ENCODE data around the gene BRSK2. TPM values are rescaled to one million over a fixed set of nuclear protein-coding genes. Genes with fewer than 3 reads are reported as not detected.

BRSK2 gene
- total and polyA plus RNA-seq, 2 of the 4 experiments (the other 2 are of a cell fraction), result 0.18 to 0.62 TPM

DNA sequence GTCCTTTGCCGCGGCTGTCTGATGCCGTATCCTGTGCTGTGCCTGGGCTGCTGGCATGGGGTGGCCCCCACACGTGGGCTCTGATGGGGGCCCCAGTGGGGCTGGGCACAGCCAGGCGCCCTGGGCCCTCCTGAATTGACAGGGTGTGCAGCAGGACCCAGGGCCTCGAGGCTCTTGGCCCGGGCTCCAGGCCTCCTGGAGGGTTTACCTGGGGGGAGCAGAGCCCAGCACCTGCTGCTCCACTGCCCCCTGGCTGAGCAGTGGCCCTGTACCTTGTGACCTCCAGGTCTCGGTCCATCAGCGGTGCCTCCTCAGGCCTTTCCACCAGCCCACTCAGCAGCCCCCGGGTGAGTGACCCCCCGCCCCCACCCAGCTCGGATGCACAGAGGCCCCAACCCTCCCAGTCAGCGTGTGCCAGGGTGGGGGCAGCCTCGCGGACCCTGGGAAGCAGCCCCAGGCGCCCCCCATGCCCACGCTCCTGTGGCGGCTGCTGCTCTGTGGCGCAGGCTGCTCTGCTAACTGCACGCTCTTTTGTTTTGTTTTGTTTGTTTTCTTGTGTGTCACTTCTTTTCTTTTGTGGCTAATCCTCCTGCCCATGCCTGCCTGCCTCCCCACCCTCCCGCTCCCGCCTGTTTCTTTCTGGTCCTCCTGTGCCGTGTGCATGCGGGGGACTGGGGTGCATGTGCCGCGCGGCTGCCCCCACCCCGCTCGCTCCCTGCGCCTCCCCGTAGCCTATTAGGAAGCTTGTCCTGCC lies 59.9 kb downstream of the BRSK2 start:
- ChIA-PET POLR2A (ENCODE audit: unreplicated experiment) (no interaction called here), CTCF (no interaction called here)
- no peak overlapping the region for H3K27ac ChIP-seq (ENCODE audit: insufficient read depth, low read length)
- no peaks in the 10 kb centered on the region for H3K79me1 ChIP-seq (ENCODE audit: low read depth in 1 of 2, low read length in 2 of 2)
- H3K4me3 ChIP-seq (ENCODE audit: insufficient read depth, low read depth, low read length), result no peak overlapping the region
- H2BK20ac ChIP-seq (ENCODE audit: low read depth, low read length), result no peak overlapping the region
- no peaks in the 10 kb centered on the region; the same call in none of the 2 replicates for H4K20me1 ChIP-seq (ENCODE audit: insufficient read depth, low read length)
- H3K36me3 ChIP-seq (ENCODE audit: control insufficient read depth, insufficient read depth, low read length), result no peaks in the 10 kb centered on the region
- H2AK9ac ChIP-seq (replicated peaks; ENCODE audit: low read depth, low read length, poor library complexity), result no peak overlapping the region
- intact Hi-C loops (cut with micrococcal nuclease), result no loop called here
- H2BK5ac ChIP-seq (ENCODE audit: low read depth, low read length, poor library complexity, severe bottlenecking), result no peak overlapping the region
- no peak overlapping the region for H2BK120ac ChIP-seq (ENCODE audit: low read depth, low read length)
- no peak overlapping the region for H3K18ac ChIP-seq (ENCODE audit: low read depth, low read length)
- no peak overlapping the region for H3K4ac ChIP-seq (ENCODE audit: low read depth, low read length)
- H3K4me2 ChIP-seq (ENCODE audit: low read depth, low read length), result no peak overlapping the region
- H3K4me1 ChIP-seq (ENCODE audit: control insufficient read depth, insufficient read depth, low read length), result no peaks in the 10 kb centered on the region
- WGBS, 2 experiments (ENCODE audit: extremely low coverage in 2 of 2, insufficient read length in 1 of 2), result 75% methylated on average over 15 of the region's 31 CpGs; no CpG with 5 or more reads in 1 of the 2 experiments
- H2BK15ac ChIP-seq (ENCODE audit: low read depth, low read length), result no peak overlapping the region
- dilution Hi-C loops (cut with HindIII; ENCODE audit: low sequenced_read_pairs, unreplicated experiment), result no loop called here
- H3K9ac ChIP-seq (ENCODE audit: low read depth, low read length), result no peak overlapping the region
- TF ChIP-seq MXI1 (IDR thresholded peaks at IDR 0.05; ENCODE audit: borderline replicate concordance, low read depth, low read length), result no peak
- no peak for TF ChIP-seq NFE2L2 (IDR thresholded peaks at IDR 0.05; ENCODE audit: low read depth, low read length)
- TF ChIP-seq, protein P1, sequence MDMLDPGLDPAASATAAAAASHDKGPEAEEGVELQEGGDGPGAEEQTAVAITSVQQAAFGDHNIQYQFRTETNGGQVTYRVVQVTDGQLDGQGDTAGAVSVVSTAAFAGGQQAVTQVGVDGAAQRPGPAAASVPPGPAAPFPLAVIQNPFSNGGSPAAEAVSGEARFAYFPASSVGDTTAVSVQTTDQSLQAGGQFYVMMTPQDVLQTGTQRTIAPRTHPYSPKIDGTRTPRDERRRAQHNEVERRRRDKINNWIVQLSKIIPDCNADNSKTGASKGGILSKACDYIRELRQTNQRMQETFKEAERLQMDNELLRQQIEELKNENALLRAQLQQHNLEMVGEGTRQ (IDR thresholded peaks at IDR 0.05; ENCODE audit: low read depth, low read length), result no peak
- TF ChIP-seq, protein P2, sequence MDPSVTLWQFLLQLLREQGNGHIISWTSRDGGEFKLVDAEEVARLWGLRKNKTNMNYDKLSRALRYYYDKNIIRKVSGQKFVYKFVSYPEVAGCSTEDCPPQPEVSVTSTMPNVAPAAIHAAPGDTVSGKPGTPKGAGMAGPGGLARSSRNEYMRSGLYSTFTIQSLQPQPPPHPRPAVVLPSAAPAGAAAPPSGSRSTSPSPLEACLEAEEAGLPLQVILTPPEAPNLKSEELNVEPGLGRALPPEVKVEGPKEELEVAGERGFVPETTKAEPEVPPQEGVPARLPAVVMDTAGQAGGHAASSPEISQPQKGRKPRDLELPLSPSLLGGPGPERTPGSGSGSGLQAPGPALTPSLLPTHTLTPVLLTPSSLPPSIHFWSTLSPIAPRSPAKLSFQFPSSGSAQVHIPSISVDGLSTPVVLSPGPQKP (IDR thresholded peaks at IDR 0.05; ENCODE audit: borderline replicate concordance, low read depth, low read length), result no peak
- TF ChIP-seq CHD1 (IDR thresholded peaks at IDR 0.05; ENCODE audit: low read depth, low read length), result no peak
- no peaks in the 10 kb centered on the region for H3K9me1 ChIP-seq (ENCODE audit: insufficient read depth, low read length)
- peaks cover 2% of the 10 kb centered on the region; the same call in 1 of the 2 replicates for H3K27me3 ChIP-seq (ENCODE audit: control insufficient read depth, insufficient read depth, low read length)
- no peak overlapping the region for H3K56ac ChIP-seq (ENCODE audit: extremely low read depth, insufficient read depth, low read length)
- H2AK5ac ChIP-seq (ENCODE audit: low read depth, low read length), result no peak overlapping the region
- H2AFZ ChIP-seq (replicated peaks; ENCODE audit: low read length, poor library complexity), result no peak overlapping the region
- H3K9me3 ChIP-seq (ENCODE audit: control insufficient read depth, insufficient read depth, low read length), result no peaks in the 10 kb centered on the region
- no peak overlapping the region for H4K5ac ChIP-seq (ENCODE audit: low read depth, low read length)
- no peak overlapping the region for H4K91ac ChIP-seq (ENCODE audit: insufficient read depth, low read depth, low read length)
- no peak for ATAC-seq (ENCODE audit: low read depth)
- H4K8ac ChIP-seq (ENCODE audit: low read depth in 2 of 2, low read length in 2 of 2), result no peak overlapping the region
- H3K23ac ChIP-seq (ENCODE audit: low read depth, low read length), result no peak overlapping the region
- no peak overlapping the region for H3K14ac ChIP-seq (replicated peaks; ENCODE audit: low read depth, low read length)
- in situ Hi-C loops (cut with MboI; ENCODE audit: low sequenced_read_pairs), result no loop called here
- DNase-seq, result no peak
- BruUV-seq (replicated peaks), result no TSS peak

All from IMR-90 (cell line).